PC-3 (cell line): ENCODE data around the gene HYDIN.
"Not testable (repeated sequence)": the region's sequence is repeated elsewhere in the genome, so short reads cannot be mapped to it uniquely, and the experiment has no call there.

Source experiments
- CTCF ChIP-seq: fragments of 300-600 bp; sonication (generic); conservative IDR thresholded peaks from 2 replicates; pipeline ENCODE4 v1.5.1; 2017; ENCODE audit warnings: antibody characterized with exemption, low read depth, mild to moderate bottlenecking, low read length
- EZH2 ChIP-seq: fragments of 300-600 bp; sonication (generic); IDR thresholded peaks from one replicate; pipeline ENCODE4 v1.6.1; 2017; ENCODE audit warnings: antibody characterized with exemption, mild to moderate bottlenecking, low read length; ENCODE audit not compliant: unreplicated experiment
- EZH2phosphoT487 ChIP-seq: fragments of 300-600 bp; sonication (generic); IDR thresholded peaks from 2 replicates; pipeline ENCODE4 v1.6.1; 2018; ENCODE audit warnings: mild to moderate bottlenecking, antibody characterized with exemption, low read length, borderline replicate concordance

- TF ChIP-seq CTCF, EZH2, EZH2phosphoT487: not testable (repeated sequence)
Observed at GRCh38 chr16:70876442-70876841, 354.1 kb downstream of the HYDIN start.
